ENCODE measurements around the gene BCOR.
A peak's percentile ranks its signal among the peaks of the same experiment; 100 is the strongest.

The BCOR gene

GRCh38 chrX:40049084-40049641 lies 48.6 kb downstream of the BCOR start:
- H3K27ac ChIP-seq, result no peak overlapping the region
- H3K4me3 ChIP-seq, result no peak overlapping the region

GRCh38 chrX:40047485-40047884 lies 50.3 kb downstream of the BCOR start:
- no peak overlapping the region for H3K27ac ChIP-seq
- no peak overlapping the region for H3K4me3 ChIP-seq

- no peak overlapping the region for H3K4me3 ChIP-seq
- no peak overlapping the region for H3K27ac ChIP-seq
These were observed 53.9 kb downstream of the BCOR start for GRCh38 chrX:40043895-40044294.

DNA sequence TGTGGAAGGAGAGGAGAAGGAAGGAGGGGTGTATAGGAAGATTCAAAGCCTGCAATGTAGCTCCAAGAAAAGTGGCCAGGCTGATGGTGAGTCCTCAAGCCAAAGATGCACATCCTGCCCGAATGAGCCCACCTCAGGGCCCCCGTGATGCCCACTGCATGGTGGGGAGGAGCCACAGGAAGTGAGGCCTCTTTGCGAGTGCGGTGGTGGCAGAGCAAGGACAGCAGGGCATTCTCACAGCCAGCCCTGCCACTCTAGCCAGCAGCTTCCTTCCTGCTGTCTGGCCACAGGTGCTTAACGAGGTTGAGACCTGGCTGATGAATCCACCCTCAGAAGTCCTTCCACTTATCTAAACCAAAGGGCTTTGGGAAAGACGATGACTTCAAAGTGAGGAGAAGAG lies 55.8 kb downstream of the BCOR start:
- Histone ChIP-seq H3K27ac (no peak overlapping the region), H3K4me3 (no peak overlapping the region)

DNA sequence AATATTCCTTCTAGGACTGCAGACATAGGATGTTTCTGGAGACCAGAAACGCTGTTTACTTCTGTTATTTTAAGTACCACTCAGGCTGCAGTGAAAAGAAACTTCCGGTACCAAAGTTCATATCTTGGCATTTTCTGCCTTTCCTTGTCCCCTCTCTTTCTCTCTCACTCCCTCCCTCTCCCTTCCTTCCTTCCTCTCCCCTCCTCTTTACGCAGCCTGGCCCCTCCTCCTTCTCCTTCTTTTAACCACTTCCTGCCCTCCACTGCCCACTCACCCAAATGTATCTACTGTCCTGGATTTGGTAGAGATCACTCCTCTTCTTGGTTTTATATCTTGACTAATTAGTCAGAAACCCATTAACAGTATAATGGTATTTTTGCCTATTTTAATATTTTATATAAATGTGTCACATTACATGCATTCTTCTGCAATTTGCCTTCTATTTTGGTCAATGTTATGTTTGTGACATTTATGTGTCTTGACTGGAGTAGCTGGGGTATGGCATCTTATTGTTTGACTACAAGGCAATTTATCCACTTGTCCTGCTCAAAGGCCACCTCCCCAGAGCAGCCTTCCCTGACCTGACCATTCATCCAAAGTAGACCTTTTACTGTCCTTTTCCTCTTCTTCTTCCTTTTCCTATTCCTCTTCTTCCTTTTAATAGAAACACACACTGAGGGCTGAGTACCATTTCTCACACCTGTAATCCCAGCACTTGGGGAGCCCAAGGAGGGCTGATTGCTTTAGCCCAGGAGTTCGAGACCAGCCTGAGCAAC lies 56.9 kb downstream of the BCOR start:
- H3K4me3 ChIP-seq, result no peak overlapping the region

DNA sequence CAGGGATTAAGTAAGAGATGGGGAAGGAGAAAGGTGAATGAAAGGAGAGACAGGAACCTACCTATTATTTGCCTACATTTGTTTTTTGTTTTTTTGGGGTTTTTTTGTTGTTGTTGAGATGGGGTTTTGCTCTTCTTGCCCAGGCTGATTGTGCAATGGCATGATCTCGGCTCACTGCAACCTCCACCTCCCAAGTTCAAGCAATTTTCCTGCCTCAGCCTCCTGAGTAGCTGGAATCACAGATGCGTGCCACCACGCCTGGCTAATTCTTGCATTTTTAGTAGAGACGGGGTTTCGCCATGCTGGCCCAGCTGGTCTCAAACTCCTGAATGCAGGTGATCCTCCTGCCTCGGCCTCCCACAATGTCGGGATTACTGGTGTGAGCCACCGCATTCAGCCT lies 57.9 kb downstream of the BCOR start:
- H3K4me3 ChIP-seq, result no peak overlapping the region
- H3K27ac ChIP-seq, result no peak overlapping the region

More for the DNA sequence above, 56.9 kb downstream of the BCOR start:
- H3K27ac ChIP-seq, result no peak overlapping the region

- Histone ChIP-seq H3K4me3 (no peak overlapping the region), H3K27ac (no peak overlapping the region)
These were observed 60.4 kb downstream of the BCOR start for GRCh38 chrX:40037367-40037766.

- H3K4me3 ChIP-seq, result no peak overlapping the region
- H3K27ac ChIP-seq, result no peak overlapping the region
These were observed 62.0 kb downstream of the BCOR start for GRCh38 chrX:40035726-40036125.

DNA sequence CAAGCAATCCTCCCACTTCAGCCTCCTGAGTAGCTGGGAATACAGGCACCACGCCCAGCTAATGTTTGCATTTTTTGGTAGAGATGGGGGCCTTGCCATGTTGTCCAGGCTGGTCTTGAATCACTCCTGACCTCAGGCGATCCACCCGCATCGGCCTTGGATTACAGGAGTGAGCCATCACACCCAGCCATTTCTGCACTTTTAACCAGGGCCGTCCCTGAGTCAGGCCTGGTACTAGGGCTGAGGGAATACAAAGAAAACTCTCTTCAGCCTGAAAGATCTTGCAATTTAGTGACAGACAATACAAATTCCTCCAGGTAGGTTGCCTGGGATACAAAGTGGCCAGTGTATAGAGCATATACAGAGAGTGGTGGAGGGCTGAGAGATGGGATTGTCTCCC lies 65.8 kb downstream of the BCOR start:
- Histone ChIP-seq H3K4me3 (no peak overlapping the region), H3K27ac (no peak overlapping the region)

GRCh38 chrX:40030205-40030604 lies 67.6 kb downstream of the BCOR start:
- Histone ChIP-seq H3K4me3 (no peak overlapping the region), H3K27ac (no peak overlapping the region)

DNA sequence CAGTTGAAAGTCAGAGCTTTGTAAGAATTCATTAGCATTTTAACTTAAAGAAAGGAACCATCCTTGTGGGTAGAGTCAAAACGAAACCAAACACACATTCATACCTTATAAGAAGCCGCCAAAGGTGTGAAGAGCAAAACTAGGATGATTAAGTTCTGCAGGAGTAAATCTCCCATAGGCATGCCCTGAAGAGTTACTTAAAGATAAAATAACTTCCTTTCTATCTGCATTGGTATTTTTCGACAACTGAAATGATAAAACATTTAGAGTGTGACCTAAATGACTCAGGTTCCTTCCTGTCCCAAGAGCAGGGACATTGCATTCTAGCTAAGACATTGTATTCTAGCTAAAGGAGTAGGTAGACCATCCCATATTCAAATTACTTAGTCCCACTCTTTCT lies 75.3 kb downstream of the BCOR start:
- Histone ChIP-seq H3K27ac (no peak overlapping the region), H3K4me3 (no peak overlapping the region)

- Histone ChIP-seq H3K4me3 (no peak overlapping the region), H3K27ac (no peak overlapping the region)
These were observed 76.1 kb downstream of the BCOR start for GRCh38 chrX:40021647-40022046.

DNA sequence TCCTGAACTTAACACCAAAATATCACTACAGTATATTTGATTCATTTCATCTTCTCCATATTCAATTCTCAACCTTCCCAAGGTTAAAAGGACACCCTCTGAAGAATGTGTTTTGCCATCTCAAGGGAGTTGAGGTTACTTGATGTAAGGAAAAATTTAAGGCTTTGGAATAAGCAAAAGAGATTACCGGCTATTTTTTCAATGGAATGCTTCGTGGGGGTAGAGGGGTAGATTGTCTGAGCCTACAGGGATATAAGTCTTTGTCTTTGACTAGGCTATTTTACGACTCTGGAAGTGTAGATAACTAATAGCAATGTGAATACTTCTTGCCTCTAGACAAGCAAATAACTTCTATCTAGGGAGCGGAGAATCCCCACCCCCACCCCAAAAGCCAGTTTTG lies 78.2 kb downstream of the BCOR start:
- no peak overlapping the region for H3K4me3 ChIP-seq
- no peak overlapping the region for H3K27ac ChIP-seq

DNA sequence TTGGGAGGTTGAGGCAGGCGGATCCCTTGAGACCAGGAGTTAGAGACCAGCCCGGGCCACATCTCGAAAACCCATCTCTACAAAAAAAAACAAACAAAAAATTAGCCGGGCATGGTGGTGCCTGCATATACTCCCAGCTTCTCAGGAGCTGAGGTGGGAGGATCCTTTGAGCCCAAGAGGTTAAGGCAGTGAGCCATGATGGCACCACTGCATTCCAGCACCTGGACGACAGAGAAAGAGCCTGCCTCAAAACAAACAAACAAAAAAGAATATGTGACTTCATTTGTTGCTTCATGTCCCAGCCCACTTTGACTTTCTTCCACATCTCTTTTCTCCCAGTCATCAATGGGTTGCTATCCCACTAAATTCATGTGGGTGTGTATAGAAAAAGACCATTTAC lies 79.7 kb downstream of the BCOR start:
- Histone ChIP-seq H3K27ac (no peak overlapping the region), H3K4me3 (no peak overlapping the region)

DNA sequence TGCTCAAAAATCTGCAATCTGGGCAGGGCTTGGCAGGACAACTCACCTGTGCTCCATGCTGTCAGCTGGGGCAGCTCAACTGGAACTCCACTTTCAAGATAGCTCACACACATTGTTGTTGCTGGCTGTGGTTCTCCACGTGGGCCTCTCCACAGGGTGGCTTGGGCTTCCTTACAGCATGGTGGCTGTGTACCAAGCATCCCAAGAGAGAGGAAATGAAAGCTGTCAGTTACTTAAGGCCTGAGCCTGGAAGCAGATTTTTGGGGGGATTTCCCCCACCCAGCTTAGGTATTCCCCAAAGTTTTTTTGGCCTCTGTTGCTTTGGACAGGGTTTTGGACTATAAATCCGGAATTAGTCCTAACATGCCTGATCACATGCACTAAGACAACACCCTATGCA lies 81.0 kb downstream of the BCOR start:
- H3K27ac ChIP-seq, result no peak overlapping the region

DNA sequence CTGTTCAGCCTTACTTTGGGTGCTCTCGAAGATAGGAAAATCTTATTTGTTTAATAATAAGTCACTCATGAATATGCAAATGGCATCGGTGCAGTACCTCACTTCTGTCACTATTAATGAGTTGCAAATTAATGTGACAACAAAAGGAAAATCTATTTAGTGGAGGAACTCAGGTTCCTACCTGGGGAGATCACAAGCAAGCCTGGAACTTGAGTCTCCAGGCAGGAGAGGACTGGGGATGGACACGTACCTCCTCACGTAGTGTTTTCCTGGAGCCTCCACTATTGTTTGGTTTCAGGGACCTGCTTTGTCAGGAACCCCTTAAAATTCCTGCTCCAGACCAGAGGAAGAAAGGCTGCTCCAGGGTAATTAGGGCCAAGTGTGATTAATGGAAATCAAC lies 82.1 kb downstream of the BCOR start:
- no peak overlapping the region for H3K27ac ChIP-seq
- H3K4me3 ChIP-seq, result no peak overlapping the region

More for the DNA sequence above, 81.0 kb downstream of the BCOR start:
- H3K4me3 ChIP-seq, result no peak overlapping the region

- Histone ChIP-seq H3K4me3 (peak overlapping the region; percentile 35 to 54 (median 46)), H3K27ac (peak overlapping the region in 20 of 21 experiments; percentile 66 to 94 (median 83))
These were observed 84.2 kb downstream of the BCOR start for GRCh38 chrX:40013266-40014195.

DNA sequence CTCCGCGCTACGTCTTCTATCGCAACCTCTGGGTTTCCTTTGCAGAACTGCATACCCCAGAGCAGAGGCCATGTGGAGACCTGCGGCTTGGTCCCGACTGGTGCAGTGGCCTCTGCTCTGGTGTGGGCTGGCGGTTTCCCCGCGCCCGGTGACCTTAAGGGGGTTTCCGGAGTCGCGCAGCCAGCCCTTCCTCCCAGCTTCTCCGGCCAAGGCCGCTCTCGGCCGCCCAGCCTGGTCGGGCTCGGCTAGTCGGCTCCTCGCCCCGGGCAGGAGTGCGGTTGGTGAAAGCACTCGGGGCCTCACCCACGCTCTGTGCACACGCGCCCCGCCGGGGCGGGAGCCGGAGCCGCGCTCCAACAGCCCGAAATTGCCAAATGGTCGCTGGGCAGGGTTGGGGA lies 84.9 kb downstream of the BCOR start:
- H3K4me3 ChIP-seq, result peak overlapping the region; percentile 35 to 54 (median 46)
- peak overlapping the region in 19 of 21 experiments; percentile 66 to 94 (median 83) for H3K27ac ChIP-seq

DNA sequence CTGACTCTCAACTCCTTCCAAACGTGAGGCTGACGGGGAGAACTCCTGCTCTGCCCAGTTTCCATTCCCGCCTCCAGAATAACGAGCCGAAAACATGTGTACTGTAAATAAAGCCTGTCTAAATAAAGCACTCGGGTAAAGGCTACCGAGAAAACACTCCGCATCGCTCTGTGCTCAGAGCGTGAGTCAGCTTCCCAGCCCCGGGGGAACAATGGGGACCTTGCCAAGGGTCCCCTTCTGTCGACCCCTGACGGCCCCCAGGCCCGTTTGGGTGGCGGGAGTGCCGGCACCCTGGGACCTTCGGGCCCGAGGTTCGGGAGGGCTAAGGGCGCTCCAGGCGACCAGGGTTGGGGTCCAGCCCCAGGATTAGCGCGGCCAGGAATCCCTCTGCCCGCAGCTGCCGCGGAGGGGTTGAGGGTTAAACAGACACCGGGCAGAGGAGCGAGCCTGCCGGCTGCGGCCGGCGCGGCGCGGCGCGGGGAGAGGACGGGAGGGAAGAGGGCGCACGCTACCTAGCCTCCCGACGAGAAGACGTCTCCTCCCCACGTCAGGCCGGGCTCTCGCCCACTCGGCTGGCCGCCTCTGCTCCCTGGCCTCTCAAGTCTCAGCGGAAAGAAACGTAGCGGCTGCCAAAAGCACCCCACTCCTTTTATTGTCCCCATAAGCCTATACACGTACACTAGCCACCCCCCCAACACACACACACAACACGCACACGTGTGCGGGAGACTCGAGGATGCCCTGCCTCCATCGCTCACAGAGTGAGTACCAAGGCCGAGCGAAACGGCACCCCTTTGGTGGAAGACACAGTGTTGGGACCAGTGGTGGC lies 85.5 kb downstream of the BCOR start:
- peak overlapping the region in 6 of 7 experiments; percentile 11 to 54 (median 43) for H3K4me3 ChIP-seq

More for the DNA sequence above, 85.5 kb downstream of the BCOR start:
- H3K27ac ChIP-seq, result peak overlapping the region in 19 of 21 experiments; percentile 66 to 94 (median 83)
